Activated CD4-positive, alpha-beta T cell treated with anti-CD3 and anti-CD28 coated beads for 24 hours (primary cell): ENCODE measurements around the gene MARCHF9.
"Not testable (repeated sequence)": the region's sequence is repeated elsewhere in the genome, so short reads cannot be mapped to it uniquely, and the experiment has no call there.

Experiments used
- DNase-seq, 2 donors: peaks; one replicate each; pipeline ENCODE4 v3.0.0-alpha.2; 2020; ENCODE audit warnings: low read depth in 2 of 2

MARCHF9 gene

DNA sequence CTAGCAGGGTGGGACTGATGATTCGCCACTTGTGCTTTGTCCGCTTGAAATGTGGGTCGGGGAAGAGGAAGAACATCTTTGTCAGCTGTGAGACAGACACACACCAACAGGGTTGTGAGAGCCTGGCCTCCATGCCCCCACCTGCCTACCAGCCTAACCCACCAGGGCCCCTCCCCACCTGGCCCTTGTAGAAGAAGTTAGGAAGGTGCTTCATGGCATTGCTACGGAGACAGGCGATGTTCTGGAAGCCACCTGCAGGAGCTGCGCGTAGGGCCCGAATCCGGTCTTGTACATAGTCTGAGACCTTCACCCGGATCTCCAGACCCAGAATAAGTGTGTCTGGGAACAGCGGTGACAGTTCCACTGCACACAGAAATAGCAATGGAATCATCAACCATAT lies 14.7 kb downstream of the MARCHF9 start:
- no peak for DNase-seq

DNA sequence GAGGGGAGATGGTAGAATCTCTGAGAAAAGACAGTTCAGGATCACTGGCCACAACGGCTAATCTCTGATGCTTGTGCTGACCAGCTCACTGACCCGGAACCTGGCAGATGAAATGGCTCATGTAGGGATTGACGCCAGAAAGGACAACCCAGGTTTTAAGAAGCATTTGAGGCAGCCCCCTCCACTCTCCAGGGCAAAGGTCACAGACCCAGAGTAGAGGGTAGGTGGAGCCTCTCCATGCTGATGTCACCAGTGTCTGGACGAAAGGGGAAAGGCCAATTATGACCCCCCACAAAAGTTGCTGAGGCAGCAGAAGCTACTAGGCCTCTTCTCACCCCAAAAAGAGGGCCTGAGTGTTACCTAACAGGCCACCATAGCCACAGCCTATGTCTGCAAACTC lies 15.8 kb downstream of the MARCHF9 start:
- no peak for DNase-seq

DNA sequence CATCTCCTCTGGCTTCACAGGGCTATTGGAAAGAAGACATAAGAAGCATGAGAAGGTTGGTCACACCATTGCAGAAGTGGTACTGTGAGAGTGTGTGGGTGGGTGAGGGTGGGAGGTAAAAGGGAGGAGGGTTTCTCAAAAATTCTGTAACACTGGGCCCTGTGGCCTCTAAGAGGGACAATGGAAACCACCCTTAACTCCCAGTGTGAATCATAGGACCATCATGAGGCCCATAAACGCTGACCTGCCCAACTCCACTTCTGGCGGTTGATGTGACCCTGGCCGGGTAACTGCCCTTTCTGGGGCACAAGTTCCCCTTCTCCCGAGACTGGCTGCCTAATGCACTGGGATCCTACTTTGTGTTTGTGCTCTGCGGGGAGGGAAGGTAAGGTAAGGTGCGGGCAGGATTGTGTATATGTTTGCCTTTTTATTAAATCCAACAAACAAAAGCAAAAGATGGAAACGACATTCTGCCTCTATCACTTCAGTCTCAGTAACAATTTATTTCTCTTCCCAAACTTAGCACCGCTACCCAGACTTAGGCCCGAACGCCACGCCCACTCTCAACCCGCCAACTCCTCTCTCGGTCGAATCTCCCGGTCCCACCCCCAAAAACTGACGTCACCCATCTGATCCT lies 16.5 kb downstream of the MARCHF9 start:
- DNase-seq = peak; percentile 89 to 90

DNA sequence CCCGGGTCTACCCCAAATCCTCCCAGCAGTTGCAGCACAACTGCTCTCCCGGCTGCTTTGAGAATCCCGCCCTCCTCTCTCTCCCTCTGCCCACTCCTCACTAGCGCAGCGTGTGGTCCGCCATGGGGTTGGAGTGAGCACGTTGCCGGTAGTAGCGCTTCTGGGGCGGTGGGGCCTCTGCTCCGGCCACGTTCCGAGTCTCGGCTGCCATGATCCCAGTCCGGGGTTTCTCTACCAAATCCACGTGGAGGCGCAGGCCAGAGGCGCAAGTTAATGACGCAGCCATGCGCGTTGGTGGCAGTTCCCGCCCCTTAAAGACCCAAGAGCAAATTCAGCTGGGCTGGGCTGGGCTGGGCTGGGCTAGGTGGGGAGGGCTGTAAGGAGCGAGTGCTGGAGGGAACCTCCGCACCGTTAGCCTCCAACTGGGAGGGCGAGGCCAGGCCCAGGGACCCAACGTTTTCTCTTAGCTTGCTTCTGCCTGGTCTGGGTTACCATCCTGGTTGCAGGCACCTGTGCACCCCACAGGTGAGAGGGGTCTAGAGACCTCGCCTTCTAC lies 17.0 kb downstream of the MARCHF9 start, which contains the start of gene METTL1:
Gene METTL1 (minus strand): TSS at position 233 of the 556 bp plus-strand sequence. CDS start 22 bp downstream, at position 211.
- DNase-seq = peak; percentile 86 to 90

DNA sequence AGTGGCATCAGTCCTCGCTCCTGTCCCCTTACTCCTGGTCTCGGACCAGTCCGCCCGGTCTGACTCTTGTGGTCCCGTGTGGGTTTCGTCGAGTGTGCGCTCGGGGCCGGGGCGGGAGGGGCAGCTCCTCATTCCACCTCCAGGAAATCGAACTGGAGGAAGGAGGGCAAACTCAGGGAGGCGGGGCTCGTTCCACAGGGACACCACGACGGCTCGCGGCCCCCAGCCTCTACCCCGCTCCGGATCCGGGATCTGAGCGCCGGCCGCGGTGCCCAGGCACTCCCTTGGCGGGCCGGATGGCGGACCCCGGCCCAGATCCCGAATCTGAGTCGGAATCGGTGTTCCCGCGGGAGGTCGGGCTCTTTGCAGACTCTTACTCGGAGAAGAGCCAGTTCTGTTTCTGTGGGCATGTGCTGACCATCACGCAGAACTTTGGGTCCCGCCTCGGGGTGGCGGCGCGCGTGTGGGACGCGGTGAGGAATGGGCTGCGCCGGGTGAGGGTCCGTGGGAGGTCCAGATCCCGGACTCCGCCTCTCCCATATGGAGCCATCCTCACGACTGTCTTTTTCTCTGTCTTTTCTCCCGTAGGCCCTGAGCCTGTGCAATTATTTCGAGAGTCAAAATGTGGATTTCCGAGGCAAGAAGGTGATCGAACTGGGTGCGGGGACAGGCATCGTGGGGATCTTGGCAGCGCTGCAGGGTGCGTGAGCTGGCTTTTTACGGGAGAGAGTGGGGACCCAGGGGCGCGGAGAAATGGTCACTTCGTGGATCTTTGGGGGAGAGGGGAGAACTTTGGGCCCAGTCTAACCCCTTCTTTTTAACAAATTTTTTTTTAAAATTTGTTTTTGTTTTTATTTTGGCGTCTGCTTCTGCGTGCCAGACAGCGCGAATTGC lies 17.8 kb downstream of the MARCHF9 start, which contains the start of gene EEF1AKMT3:
Gene EEF1AKMT3 (plus strand): TSS at position 186 of the 894 bp plus-strand sequence. CDS start 111 bp downstream, at position 297.
- DNase-seq = peak in 1 of 2 donors; percentile 22

DNA sequence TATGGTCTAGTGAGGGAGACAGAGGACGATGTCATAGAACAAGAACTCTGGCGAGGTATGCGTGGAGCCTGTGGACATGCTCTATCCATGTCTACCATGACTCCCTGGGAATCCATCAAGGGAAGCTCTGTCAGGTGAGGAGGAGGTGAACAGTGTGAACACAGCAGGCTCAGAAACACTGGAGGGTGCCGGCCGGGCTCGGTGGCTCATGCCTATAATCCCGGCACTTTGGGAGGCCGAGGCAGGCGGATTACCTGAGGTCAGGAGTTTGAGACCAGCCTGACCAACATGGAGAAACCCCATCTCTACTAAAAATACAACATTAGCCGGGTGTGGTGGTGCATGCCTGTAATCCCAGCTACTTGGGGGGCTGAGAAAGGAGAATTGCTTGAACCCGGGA lies 19.7 kb downstream of the MARCHF9 start:
- DNase-seq = not testable (repeated sequence)

DNA sequence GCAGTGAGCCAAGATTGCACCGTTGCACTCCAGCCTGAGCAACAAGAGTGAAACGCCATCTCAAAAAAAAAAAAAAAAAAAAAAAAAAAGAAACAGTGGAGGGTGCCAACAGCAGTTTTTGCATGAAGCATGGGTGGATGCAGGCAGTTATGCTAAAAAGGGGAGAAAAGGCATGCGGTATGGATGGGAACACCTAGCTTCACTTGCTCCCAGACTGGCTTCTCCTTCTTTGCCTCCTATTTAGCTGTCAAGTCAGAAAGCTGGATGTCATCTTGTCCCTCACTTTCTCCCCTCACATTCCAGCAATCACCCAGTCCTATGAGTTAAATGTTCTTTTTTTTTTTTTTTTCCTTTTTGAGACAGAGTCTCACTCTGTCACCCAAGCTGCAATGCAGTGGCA lies 20.1 kb downstream of the MARCHF9 start:
- no peak for DNase-seq

DNA sequence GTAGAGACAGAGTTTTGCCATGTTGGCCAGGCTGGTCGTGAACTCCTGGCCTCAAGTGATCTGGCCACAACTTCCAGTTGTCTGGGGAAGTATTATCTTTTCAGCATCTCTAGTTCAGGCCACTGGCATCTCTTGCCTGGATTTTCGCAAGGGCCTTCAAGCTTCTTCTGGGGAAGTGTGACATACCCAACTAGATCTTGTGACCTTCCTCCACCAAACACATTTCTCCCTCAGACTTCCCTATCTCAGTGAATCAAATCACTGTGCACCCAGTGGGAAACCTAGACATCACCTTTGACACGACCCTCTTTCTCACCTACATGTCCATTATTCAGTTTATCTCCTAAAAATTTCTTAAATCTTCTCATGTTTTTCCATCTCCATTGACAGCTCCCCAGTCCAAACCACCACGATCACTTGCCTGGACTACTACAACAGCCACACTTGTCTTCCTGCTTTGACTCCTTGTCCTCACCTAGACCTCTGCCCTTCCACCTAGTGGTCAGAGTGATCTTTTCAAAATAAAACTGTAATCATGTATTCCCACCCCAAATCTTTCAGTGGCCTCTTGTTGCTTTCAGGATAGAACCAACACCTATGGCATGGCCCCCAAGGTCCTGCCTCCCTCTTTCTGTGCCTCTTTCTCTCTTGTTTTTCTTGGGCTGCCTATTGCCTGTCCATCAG lies 20.8 kb downstream of the MARCHF9 start:
- DNase-seq = no peak

DNA sequence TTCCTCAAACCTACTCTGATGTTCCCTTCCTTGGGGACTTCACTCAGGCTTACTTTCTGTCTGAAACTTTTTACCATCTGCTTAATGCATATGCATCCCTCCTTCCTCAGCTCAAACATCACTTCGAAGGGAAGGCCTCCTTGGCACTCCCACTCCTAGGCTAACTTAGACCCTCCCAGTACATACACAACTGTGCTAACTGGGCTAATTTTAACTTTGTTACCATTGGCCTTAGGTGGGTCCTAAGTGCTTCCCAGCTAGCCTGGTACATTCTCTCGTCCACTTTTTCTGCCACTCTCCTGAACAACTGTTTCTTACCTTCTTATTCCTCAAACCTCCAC lies 21.3 kb downstream of the MARCHF9 start:
- DNase-seq = no peak

DNA sequence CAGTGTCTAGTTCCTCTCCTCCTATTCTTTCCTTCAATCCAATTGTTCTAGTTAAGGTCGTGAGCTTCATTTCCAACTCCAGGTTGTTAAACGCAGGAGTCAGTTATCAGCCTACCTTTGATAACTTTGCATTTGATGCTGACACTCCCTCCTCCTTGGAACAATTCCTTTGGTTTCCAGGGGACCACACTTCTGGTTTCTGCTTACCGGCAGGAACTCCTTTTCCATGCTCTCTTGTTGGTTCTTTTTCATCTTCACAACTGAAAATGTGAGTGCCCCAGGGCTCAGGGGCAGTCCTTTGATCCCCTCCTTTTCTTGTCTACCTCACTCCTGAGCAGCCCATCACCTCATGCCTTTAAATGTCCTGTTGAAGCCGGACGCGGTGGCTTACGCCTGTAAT lies 22.5 kb downstream of the MARCHF9 start:
- no peak for DNase-seq

DNA sequence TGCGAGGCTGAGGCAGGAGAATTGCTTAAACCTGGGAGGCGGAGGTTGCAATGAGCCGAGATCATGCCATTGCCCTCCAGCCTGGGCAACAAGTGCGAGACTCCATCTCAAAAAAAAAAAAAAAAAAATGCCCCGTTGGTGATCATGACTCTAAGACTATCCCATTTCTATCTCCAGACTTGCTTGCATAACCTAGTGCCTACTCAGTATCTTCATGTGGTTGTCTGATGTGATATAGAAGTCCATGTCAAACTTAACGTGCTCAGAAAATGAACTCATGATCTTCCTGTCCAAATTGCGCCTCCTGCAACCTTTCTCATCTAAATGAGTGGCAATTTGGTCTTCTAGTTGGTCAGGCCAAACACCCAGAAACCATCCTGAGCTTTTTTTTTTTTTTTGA lies 23.0 kb downstream of the MARCHF9 start:
- DNase-seq = no peak

DNA sequence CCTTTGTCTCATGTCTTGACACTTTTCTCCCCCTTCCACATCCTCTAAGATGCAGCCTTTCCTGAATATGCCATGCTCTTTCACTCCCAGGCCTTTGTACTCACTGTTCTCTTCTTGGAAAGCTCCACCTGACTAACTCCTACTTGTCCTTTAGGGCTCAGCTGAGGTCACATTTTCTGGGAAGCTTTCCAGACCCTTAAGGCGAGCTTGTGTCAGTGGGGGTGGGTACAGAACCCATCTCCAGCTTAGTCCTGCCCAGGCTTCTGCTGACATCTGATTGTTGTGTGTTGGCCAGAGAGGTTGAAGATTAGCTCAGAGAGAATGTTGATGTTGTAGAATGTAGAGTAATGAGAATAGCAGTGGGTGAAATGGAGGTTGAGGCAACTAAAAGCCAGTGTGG lies 24.8 kb downstream of the MARCHF9 start:
- DNase-seq = no peak

DNA sequence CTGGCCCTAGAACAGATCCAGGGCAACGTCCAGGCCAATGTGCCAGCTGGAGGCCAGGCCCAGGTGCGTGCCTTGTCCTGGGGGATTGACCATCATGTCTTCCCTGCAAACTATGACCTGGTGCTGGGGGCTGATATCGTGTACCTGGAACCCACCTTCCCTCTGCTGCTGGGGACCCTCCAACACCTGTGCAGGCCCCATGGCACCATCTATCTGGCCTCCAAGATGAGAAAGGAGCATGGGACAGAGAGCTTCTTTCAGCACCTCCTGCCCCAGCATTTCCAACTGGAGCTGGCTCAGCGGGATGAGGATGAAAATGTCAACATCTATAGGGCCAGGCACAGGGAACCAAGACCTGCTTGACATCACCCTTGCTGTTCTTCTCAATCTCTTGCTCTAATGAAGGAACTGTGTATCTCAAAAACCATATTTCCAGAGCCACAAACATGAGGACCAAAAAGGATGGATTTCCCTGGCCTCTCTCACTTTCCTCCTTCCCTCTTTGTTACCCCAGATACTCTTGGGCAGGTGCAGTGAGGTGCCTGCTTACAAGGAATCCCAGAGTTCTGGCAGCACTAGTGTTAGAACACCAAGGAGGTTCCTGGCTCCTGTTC lies 25.5 kb downstream of the MARCHF9 start:
- DNase-seq = no peak

DNA sequence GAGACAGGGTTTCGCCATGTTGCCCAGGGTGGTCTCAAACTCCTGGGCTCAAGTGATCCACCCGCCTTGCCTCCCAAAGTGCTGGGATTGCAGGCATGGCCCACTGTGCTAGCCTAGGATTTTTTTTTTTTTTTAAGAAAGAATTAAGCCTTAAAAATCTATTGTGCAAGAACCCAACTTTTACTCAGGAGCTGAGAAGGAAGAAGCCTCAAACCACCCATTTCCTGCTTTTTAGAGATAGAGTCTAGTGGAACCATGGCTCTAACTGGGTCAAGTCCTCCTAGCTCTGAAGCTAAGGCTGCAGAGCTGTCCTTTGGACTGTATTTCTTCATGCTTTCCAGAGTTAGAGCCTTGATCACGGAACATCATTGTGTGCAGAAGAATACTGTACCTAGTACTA lies 26.3 kb downstream of the MARCHF9 start:
- no peak for DNase-seq

DNA sequence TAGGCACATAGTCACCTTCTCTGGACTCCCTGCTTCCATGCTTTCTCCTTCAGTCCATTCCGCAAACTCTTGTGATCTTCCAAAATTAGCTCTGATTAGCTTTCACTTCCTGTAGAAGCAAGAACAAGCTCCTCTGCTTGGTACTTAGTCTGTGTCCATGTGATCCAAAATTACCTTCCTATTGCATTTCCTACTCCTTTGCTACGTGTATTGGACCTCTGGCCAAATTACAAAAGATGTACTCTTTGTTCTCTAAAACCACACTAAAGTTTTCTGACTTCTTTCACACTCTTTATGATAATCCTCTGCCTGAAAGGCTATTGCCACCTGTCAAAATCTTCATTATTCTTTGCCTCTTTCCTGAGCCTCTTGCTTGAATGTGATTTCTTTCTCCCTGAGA lies 26.9 kb downstream of the MARCHF9 start:
- DNase-seq = no peak

DNA sequence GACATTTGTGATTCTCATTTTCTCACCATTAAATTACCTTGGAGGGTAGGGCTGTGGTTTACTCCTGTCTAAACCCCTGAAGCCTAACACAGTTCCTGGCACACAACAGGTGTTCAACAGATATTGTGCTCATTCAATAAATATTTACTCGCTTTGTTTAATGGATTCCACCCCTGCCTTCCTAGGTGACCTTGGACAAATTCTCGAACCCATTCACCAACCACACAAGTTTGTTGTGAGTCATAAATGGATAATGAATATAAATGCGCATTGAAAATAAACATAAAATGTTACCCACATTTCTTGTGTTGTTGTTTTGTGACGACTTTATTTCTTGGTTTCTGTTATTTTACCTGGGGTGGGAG lies 27.3 kb downstream of the MARCHF9 start:
- DNase-seq = no peak

DNA sequence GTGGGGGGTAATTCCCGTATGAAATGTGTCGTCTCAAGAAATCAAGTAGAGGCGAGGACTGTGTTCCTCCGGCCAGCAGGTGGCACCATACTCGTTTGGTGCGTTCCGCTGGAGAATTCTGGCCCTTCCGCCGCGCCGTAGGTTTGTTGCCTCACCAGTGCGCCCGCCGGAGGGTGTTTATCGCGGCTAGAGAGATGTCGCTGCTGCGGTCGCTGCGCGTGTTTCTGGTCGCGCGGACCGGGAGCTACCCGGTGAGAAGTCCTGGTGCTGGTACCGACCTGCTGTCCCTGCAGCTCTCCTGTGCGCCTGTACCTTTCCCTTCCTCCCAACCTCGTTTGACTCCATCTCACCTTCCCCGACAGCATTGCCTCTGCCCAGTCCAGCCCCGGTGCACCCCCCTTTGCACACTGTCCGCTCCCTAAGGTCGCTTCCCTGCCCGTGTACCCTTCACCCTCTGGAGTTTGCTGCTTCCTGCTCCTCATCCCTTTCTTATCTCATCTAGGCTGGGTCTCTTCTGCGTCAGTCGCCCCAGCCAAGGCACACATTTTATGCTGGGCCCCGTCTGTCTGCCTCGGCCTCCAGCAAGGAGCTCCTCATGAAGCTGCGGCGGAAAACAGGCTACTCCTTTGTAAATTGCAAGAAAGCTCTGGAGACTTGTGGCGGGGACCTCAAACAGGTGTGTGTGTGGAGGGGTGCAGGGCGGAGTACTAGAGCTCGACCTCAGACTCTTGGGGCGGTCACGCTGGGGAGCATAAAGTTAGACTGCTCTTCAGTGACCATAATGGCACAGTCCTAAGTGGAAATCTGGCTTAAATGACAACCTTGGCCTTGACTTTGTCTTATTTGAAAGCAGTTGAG lies 27.9 kb downstream of the MARCHF9 start, which contains the start of gene TSFM:
Gene TSFM (plus strand): TSS at position 180 of the 858 bp plus-strand sequence. CDS start 15 bp downstream, at position 195.
- DNase-seq = peak; percentile 96 to 98

DNA sequence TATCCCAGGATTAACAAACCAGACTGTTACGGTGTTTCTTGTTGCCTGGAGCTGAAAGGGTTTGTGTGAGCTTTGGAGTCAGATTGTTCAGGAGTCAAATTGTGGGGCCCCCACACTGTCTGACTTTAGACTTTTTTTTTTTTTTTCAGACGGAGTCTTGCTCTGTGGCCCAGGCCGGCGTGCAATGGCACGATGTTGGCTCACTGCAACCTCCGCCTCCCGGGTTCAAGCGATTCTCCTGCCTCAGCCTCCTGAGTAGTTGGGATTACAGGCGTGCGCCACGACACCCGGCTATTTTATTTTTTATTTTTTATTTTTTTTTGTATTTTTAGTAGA lies 28.5 kb downstream of the MARCHF9 start:
- DNase-seq = no peak

DNA sequence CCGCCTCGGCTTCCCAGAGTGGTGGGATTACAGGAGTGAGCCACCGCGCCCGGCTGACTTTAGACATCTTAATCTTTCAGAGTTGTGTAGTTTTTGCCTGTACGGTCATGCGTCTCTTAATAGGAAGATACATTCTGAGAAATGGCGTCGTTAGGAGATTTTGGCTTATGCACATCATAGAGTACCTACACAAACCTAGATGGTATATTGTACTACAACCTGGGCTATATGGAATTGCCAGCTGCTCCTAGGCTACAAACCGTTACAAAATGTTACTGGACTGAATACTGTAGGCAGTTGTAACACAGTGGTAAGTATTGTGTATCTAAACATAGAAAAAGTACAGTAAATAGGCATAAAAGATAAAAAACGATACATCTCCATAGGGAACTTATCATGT lies 29.0 kb downstream of the MARCHF9 start:
- no peak for DNase-seq

DNA sequence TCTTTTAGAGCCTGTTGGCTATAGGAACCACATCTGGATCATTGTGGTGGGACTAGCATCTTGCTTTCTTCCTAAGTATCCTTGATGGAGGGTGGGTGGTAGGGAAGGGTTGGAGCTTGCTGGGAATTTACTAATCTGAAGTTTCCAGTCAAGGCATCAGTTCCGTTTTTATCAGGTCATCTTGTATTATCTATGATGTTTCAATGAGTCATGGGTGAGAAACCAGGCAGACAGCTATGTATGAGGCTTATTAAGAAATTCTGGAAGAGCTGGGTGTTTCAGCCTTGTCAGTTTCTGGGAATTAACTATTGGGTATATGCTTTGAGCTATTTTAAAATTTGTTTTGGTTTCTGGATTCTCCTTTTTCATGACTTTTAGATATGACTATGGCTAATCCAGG lies 39.0 kb downstream of the MARCHF9 start:
- no peak for DNase-seq

DNA sequence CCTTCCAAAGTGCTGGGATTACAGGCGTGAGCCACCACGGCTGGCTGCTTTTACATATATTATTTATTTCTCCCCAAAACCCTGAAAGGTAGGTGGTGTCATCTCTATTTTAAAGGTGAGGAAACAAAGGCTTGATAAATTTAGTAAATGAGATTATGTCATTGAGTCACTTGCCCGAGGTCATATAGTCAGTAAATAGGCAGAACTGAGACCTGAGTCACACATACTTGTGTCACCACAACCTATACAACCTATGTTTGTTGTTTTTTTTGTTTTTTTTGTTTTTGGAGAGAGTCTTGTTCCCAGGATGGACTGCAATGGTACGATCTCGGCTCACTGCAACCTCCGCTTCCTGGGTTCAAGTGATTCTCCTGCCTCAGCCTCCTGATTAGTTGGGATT lies 40.5 kb downstream of the MARCHF9 start:
- DNase-seq = no peak
